HepG2 (cell line): ENCODE results near the gene IL15. TPM values are rescaled to one million over a fixed set of nuclear protein-coding genes. Genes with fewer than 3 reads are reported as not detected.
"Not testable (repeated sequence)": the region's sequence is repeated elsewhere in the genome, so short reads cannot be mapped to it uniquely, and the experiment has no call there.

ENCODE experiments used
- ATAC-seq: fragments of 200-7000 bp; cut with Tn5 transposase; 3 replicates; pipeline ENCODE4 v1.9.1; 2020; ENCODE audit warnings: mild to moderate bottlenecking, moderate library complexity
- BruUV-seq: library from RNA; stranded (reverse); fragments of 400-500 nt; replicated peaks from 2 replicates; lab custom pipeline; 2021; lab: Mats Ljungman, UMichigan
- CTCF ChIA-PET: fragments of 300-600 bp; formaldehyde crosslinking; extraction: SDS; loops from one replicate; lab custom pipeline; 2021; ENCODE audit warnings: low total read pairs, inconsistent platforms, low intra/inter-chr PET ratio; lab: Yijun Ruan, JAX
- POLR2A ChIA-PET: fragments of 350-600 bp; sonication (Branson Sonifier 250); formaldehyde crosslinking; loops from one replicate; lab custom pipeline; 2020; ENCODE audit warnings: antibody characterized with exemption, inconsistent platforms; lab: Yijun Ruan, JAX
- DNase-seq: peaks from one replicate; pipeline ENCODE4 v3.0.0-alpha.2; 2015; ENCODE audit warnings: low spot score
- FAIRE-seq: peaks from 3 replicates; lab custom pipeline; 2011; peaks lifted over from hg19 to GRCh38; lab: Jason Lieb, UNC
- H2AFZ ChIP-seq: one replicate; pipeline ENCODE4 v1.6.1; 2011; ENCODE audit warnings: low read length, inconsistent platforms
- H3K27ac ChIP-seq: fragments of 300-600 bp; 3 replicates; pipeline ENCODE4 v1.8.0; 2011; ENCODE audit warnings: mixed run types, mild to moderate bottlenecking, mixed read lengths, low read length, inconsistent platforms; ENCODE audit not compliant: insufficient read depth; ENCODE audit errors: extremely low read length
- H3K27me3 ChIP-seq, 2 experiments: fragments of 200-600 bp in 1 of 2; 2 replicates in 1 of 2; 3 replicates in 1 of 2; pipeline versions ENCODE4 v1.6.0 to v1.8.0; 2011; ENCODE audit warnings: low read length in 2 of 2, mild to moderate bottlenecking in 2 of 2, moderate library complexity in 2 of 2, inconsistent platforms in 1 of 2; ENCODE audit not compliant: insufficient read depth in 2 of 2, control insufficient read depth in 1 of 2
- H3K36me3 ChIP-seq, 2 experiments: fragments of 200-600 bp in 1 of 2; replicated peaks in 1 of 2; 2 replicates in 1 of 2; 3 replicates in 1 of 2; pipeline versions ENCODE4 v1.5.1 to v1.8.0; 2011; ENCODE audit warnings: low read length in 2 of 2, inconsistent platforms in 1 of 2; ENCODE audit not compliant: insufficient read depth in 2 of 2, control insufficient read depth in 1 of 2
- H3K4me1 ChIP-seq: 2 replicates; pipeline ENCODE4 v1.5.1; 2012; ENCODE audit warnings: low read length, inconsistent platforms; ENCODE audit not compliant: insufficient read depth
- H3K4me2 ChIP-seq: 2 replicates; pipeline ENCODE4 v1.6.0; 2011; ENCODE audit warnings: low read depth, low read length, inconsistent platforms
- H3K4me3 ChIP-seq, 3 experiments: fragments of 200-600 bp in 1 of 3; sonication (generic), shearing (Covaris generic) in 1 of 3; replicated peaks in 1 of 3; 2 replicates each; pipeline ENCODE4 v1.5.1; 2011 to 2016; ENCODE audit warnings: low read length in 3 of 3, inconsistent platforms in 2 of 3, low read depth in 2 of 3, mild to moderate bottlenecking in 2 of 3, control low read depth in 1 of 3, mixed read lengths in 1 of 3; ENCODE audit not compliant: insufficient read depth in 1 of 3
- H3K79me2 ChIP-seq: one replicate; pipeline ENCODE4 v1.6.1; 2011; ENCODE audit warnings: low read length, inconsistent platforms; ENCODE audit not compliant: insufficient read depth
- H3K9ac ChIP-seq: 2 replicates; pipeline ENCODE4 v1.6.0; 2011; ENCODE audit warnings: mild to moderate bottlenecking, low read depth, low read length, inconsistent platforms; ENCODE audit not compliant: insufficient read depth
- H3K9me3 ChIP-seq: 2 replicates; pipeline ENCODE4 v1.5.1; 2012; ENCODE audit warnings: mild to moderate bottlenecking, low read length
- H4K20me1 ChIP-seq: 2 replicates; pipeline ENCODE4 v1.6.0; 2011; ENCODE audit warnings: inconsistent platforms, mild to moderate bottlenecking, low read length, moderate library complexity; ENCODE audit not compliant: insufficient read depth
- ZBTB7A ChIP-seq: sonication (generic); formaldehyde crosslinking; IDR thresholded peaks from 2 replicates; pipeline ENCODE4 v1.8.0; 2022; ENCODE audit warnings: mild to moderate bottlenecking, missing genetic modification reagents
- ZNF331 ChIP-seq: sonication (generic); formaldehyde crosslinking; IDR thresholded peaks from 2 replicates; pipeline ENCODE4 v1.4.0; 2020; ENCODE audit warnings: missing genetic modification reagents
- ZNF850 ChIP-seq: sonication (generic); formaldehyde crosslinking; conservative IDR thresholded peaks from 2 replicates; pipeline ENCODE4 v1.9.0; 2021; ENCODE audit warnings: mild to moderate bottlenecking, missing genetic modification reagents
- WGBS: methylation state at CpG from one replicate; pipeline ENCODE4 v1.1.6; 2017; ENCODE audit warnings: low lambda C conversion rate; 5-methylcytosine and 5-hydroxymethylcytosine counted together
- in situ Hi-C: cut with HindIII; loops from 2 replicates; pipeline ENCODE4 v1.10.0; 2017; ENCODE audit warnings: low pct_unique_long_range_greater_than_20kb; ENCODE audit not compliant: extremely low pct_ligation_motif_present
- intact Hi-C: fragments of 100-400 bp; cut with micrococcal nuclease; formaldehyde crosslinking; loops from one replicate; pipeline ENCODE4 v1.10.0; 2022; ENCODE audit not compliant: unreplicated experiment
- polyA plus RNA-seq, 8 experiments: library from polyadenylated mRNA; depleted of rRNA in 3 of 8; stranded (reverse) in 7 of 8; unstranded in 1 of 8; fragments of >200 nt; fragmentation: Illumina TruSeq in 4 of 8; extraction: Trizol in 4 of 8; gene quantifications; 2 replicates each; pipeline versions ENCODE4 v1.2.1 to v1.2.3, GENCODE V29; 2011 to 2016; ENCODE audit warnings: low read depth in 4 of 8, missing spikeins in 1 of 8, mixed read lengths in 1 of 8; ENCODE audit not compliant: insufficient read depth in 1 of 8
- total RNA-seq, 5 experiments: library from RNA; depleted of rRNA; stranded (reverse); fragments of >200 nt; fragmentation: Illumina TruSeq; extraction: Trizol; gene quantifications; 2 replicates each; pipeline ENCODE4 v1.2.3, GENCODE V29; 2016; ENCODE audit warnings: low read depth in 1 of 5

Gene IL15
- total and polyA plus RNA-seq, 2 of the 13 experiments (the other 11 are each of a cell fraction or from before 2014, with no cell fraction given) = 0.12 to 0.24 TPM

- no peak overlapping the region for H3K4me3 ChIP-seq
- H3K9ac ChIP-seq = no peak overlapping the region
- no peaks in the 10 kb centered on the region; the same call in 1 of the 2 replicates for H3K9me3 ChIP-seq
- H3K27me3 ChIP-seq = no peaks in the 10 kb centered on the region
- POLR2A ChIA-PET = no interaction called here
- H3K4me1 ChIP-seq = no peaks in the 10 kb centered on the region
- H3K4me2 ChIP-seq = no peak overlapping the region
- no peaks in the 10 kb centered on the region for H3K79me2 ChIP-seq
- no peak overlapping the region for H3K27ac ChIP-seq
- in situ Hi-C loops = no loop called here
- no peak for TF ChIP-seq ZNF331 (CRISPR knock-in tag)
- no peak for TF ChIP-seq ZNF850 (CRISPR knock-in tag)
- TF ChIP-seq ZBTB7A = no peak
- WGBS = 1% methylated on average over 3 of the region's 3 CpGs
- intact Hi-C loops = no loop called here
- no peaks in the 10 kb centered on the region for H4K20me1 ChIP-seq
- FAIRE-seq (no peak), ATAC-seq (no peak), DNase-seq (no peak)
- BruUV-seq = no TSS peak
- CTCF ChIA-PET = no interaction called here
- H3K36me3 ChIP-seq = no peaks in the 10 kb centered on the region
- no peak overlapping the region for H2AFZ ChIP-seq
Measured at GRCh38 chr4:141599853-141600252, 36.5 kb upstream of the IL15 start.

GRCh38 chr4:141604683-141605082 lies 31.7 kb upstream of the IL15 start:
- CTCF ChIA-PET, DNase-seq, FAIRE-seq, H3K4me3 ChIP-seq, H3K9ac ChIP-seq, H3K27me3 ChIP-seq, H3K9me3 ChIP-seq, H3K36me3 ChIP-seq, H3K27ac ChIP-seq, H3K4me1 ChIP-seq, H3K79me2 ChIP-seq, ATAC-seq, H4K20me1 ChIP-seq, H3K4me2 ChIP-seq, POLR2A ChIA-PET, intact Hi-C loops, BruUV-seq, H2AFZ ChIP-seq, in situ Hi-C loops: not testable (repeated sequence)
- 26% methylated on average over 11 of the region's 11 CpGs for WGBS
